NT2/D1 (cell line): Measurements from ENCODE around the gene CYP2C18.

Experiments used
- SUZ12 ChIP-seq: IDR thresholded peaks from 2 replicates; pipeline ENCODE4 v1.6.1; 2011; ENCODE audit not compliant: insufficient read length, insufficient read depth; ENCODE audit errors: extremely low read depth
- YY1 ChIP-seq: IDR thresholded peaks from 2 replicates; pipeline ENCODE4 v1.6.1; 2011; ENCODE audit not compliant: insufficient read length, insufficient read depth
- ZNF274 ChIP-seq: IDR thresholded peaks from 2 replicates; pipeline ENCODE4 v1.6.1; 2011; ENCODE audit warnings: mild to moderate bottlenecking, low read depth, low read length

DNA sequence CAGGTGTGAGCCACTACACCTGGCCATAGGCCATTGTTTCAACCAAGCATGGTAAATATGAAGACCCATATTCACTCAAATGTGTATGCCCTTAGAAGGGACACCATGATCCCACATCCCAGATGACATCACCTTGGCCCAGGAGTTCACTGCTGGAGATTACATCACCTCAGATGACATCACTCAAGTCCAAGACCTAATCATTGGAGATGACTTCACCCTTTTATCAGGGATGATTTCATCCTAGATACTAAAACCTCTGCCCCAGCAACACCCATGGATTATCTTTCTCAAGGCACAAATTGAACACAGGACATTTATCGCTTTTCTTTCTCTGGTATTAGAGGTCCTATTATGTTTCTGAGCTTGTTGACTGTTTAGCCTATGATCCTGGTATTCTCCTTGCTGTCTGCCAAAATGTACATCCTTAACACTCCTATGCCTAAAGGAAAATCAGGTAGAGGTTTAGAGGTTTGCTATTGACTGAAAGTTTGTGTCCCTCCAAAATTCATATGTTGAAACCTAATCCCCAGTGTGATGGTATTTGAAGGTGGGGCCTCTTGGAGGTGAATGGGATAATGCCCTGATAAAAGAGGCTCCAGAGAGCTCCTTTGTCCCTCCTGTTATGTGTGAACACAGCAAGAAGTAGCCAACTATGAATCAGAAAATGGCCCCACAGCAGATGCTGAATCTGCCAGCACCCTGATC is 9.8 kb upstream of the CYP2C18 start:
- TF ChIP-seq SUZ12: no peak
- TF ChIP-seq YY1: no peak
- no peak for TF ChIP-seq ZNF274
